NCI-H146 (cell line): ENCODE data around the gene MAPRE3.

Experiments
- DNase-seq: peaks from one replicate; lab custom pipeline; 2025; lab: John Stamatoyannopoulos, UW

Gene MAPRE3

GRCh38 chr2:27014771-27015433 is 44.5 kb downstream of the MAPRE3 start:
- DNase-seq, result no peak

GRCh38 chr2:27016801-27017325 is 46.4 kb downstream of the MAPRE3 start:
- DNase-seq, result peak; percentile 81

- DNase-seq, result no peak
These were observed 47.7 kb downstream of the MAPRE3 start for GRCh38 chr2:27018142-27018541.

GRCh38 chr2:27019459-27019858 is 49.0 kb downstream of the MAPRE3 start:
- DNase-seq, result no peak

GRCh38 chr2:27019931-27020855 is 49.8 kb downstream of the MAPRE3 start:
- no peak for DNase-seq

- DNase-seq, result no peak
These were observed 51.0 kb downstream of the MAPRE3 start for GRCh38 chr2:27021253-27022049.

- no peak for DNase-seq
These were observed 53.3 kb downstream of the MAPRE3 start for GRCh38 chr2:27023740-27024139.

GRCh38 chr2:27024188-27024587 is 53.8 kb downstream of the MAPRE3 start:
- no peak for DNase-seq

GRCh38 chr2:27024812-27025211 is 54.4 kb downstream of the MAPRE3 start:
- DNase-seq, result no peak

GRCh38 chr2:27025281-27025800 is 54.9 kb downstream of the MAPRE3 start:
- no peak for DNase-seq

GRCh38 chr2:27025861-27026851 is 55.7 kb downstream of the MAPRE3 start:
- no peak for DNase-seq

GRCh38 chr2:27027211-27027651 is 56.8 kb downstream of the MAPRE3 start:
- DNase-seq, result no peak

GRCh38 chr2:27029051-27029450 is 58.6 kb downstream of the MAPRE3 start:
- DNase-seq, result no peak

- DNase-seq, result peak; percentile 88
These were observed 62.2 kb downstream of the MAPRE3 start, which contains the start of gene TMEM214 for GRCh38 chr2:27032495-27033252. Gene TMEM214 (plus strand): TSS chr2:27032965. CDS start chr2:27033016, 51 bp downstream.

- no peak for DNase-seq
These were observed 62.9 kb downstream of the MAPRE3 start for GRCh38 chr2:27033253-27033852.

GRCh38 chr2:27038012-27038411 is 67.6 kb downstream of the MAPRE3 start:
- DNase-seq, result no peak

- no peak for DNase-seq
These were observed 68.3 kb downstream of the MAPRE3 start for GRCh38 chr2:27038631-27039339.

GRCh38 chr2:27039426-27039825 is 69.0 kb downstream of the MAPRE3 start:
- no peak for DNase-seq

- DNase-seq, result no peak
These were observed 69.4 kb downstream of the MAPRE3 start for GRCh38 chr2:27039871-27040270.
